GM12878 (cell line): ENCODE data around the gene ADPRHL1. TPM values are rescaled to one million over a fixed set of nuclear protein-coding genes. Genes with fewer than 3 reads are reported as not detected.

Experiments
- ATAC-seq: fragments of 200-7000 bp; cut with Tn5 transposase; 3 replicates; pipeline ENCODE4 v1.9.1; 2020; ENCODE audit warnings: mild to moderate bottlenecking, moderate library complexity
- BruUV-seq: library from RNA; stranded (reverse); fragments of 400-500 nt; replicated peaks from 2 replicates; lab custom pipeline; 2021; lab: Mats Ljungman, UMichigan
- CTCF ChIA-PET: fragments of 300-600 bp; sonication (Branson Sonifier 250); formaldehyde crosslinking; extraction: SDS; loops from one replicate; lab custom pipeline; 2021; ENCODE audit warnings: inconsistent platforms; lab: Yijun Ruan, JAX
- POLR2A ChIA-PET: fragments of 350-600 bp; formaldehyde crosslinking; extraction: SDS; loops from one replicate; lab custom pipeline; 2021; ENCODE audit warnings: inconsistent platforms; lab: Charles Lee
- RAD21 ChIA-PET: fragments of 300-600 bp; sonication (Branson Sonifier 250); formaldehyde crosslinking; loops from one replicate; lab custom pipeline; 2023; ENCODE audit warnings: antibody characterized with exemption; ENCODE audit not compliant: unreplicated experiment; lab: Charles Lee
- SMC1A ChIA-PET: fragments of 300-600 bp; sonication (Branson Sonifier 250); formaldehyde crosslinking; loops from one replicate; lab custom pipeline; 2023; ENCODE audit not compliant: unreplicated experiment, uncharacterized antibody; lab: Charles Lee
- DNase-seq: peaks from one replicate; pipeline ENCODE4 v3.0.0-alpha.2; 2011; ENCODE audit warnings: low read depth, low spot score
- FAIRE-seq: peaks from 3 replicates; lab custom pipeline; 2011; peaks lifted over from hg19 to GRCh38; lab: Jason Lieb, UNC
- H2AFZ ChIP-seq: 2 replicates; pipeline ENCODE4 v1.6.0; 2011; ENCODE audit warnings: low read depth, low read length, control low read depth; ENCODE audit not compliant: control insufficient read depth
- H3K27ac ChIP-seq: 2 replicates; pipeline ENCODE4 v1.5.1; 2011; ENCODE audit warnings: control low read depth; ENCODE audit not compliant: control insufficient read depth, insufficient read depth
- H3K27me3 ChIP-seq, 2 experiments: replicated peaks in 1 of 2; 2 replicates each; pipeline versions ENCODE4 v1.6.0 to v1.6.1; 2011; ENCODE audit warnings: low read length in 1 of 2; ENCODE audit not compliant: control insufficient read depth in 2 of 2, insufficient read depth in 2 of 2
- H3K36me3 ChIP-seq, 2 experiments: 2 replicates each; pipeline ENCODE4 v1.5.1; 2011; ENCODE audit warnings: low read length in 1 of 2; ENCODE audit not compliant: control insufficient read depth in 2 of 2, insufficient read depth in 2 of 2
- H3K4me1 ChIP-seq: 2 replicates; pipeline ENCODE4 v1.6.1; 2011; ENCODE audit warnings: mild to moderate bottlenecking, low read length, moderate library complexity, mixed read lengths; ENCODE audit not compliant: control insufficient read depth, insufficient read depth
- H3K4me2 ChIP-seq: 2 replicates; pipeline ENCODE4 v1.6.0; 2011; ENCODE audit warnings: control low read depth; ENCODE audit not compliant: control insufficient read depth, insufficient read depth
- H3K4me3 ChIP-seq: fragments of 200-600 bp; sonication (generic); 2 replicates; pipeline ENCODE4 v1.5.1; 2016
- H3K79me2 ChIP-seq: 2 replicates; pipeline ENCODE4 v1.6.0; 2011; ENCODE audit warnings: low read length; ENCODE audit not compliant: control insufficient read depth, insufficient read depth
- H3K9ac ChIP-seq: 2 replicates; pipeline ENCODE4 v1.8.0; 2011; ENCODE audit warnings: low read length, control low read depth, mixed read lengths; ENCODE audit not compliant: control insufficient read depth, insufficient read depth
- H3K9me3 ChIP-seq: replicated peaks from 3 replicates; pipeline ENCODE4 v1.5.1; 2011; ENCODE audit warnings: mild to moderate bottlenecking, low read length; ENCODE audit not compliant: control insufficient read depth, insufficient read depth
- H4K20me1 ChIP-seq: 2 replicates; pipeline ENCODE4 v1.6.0; 2011; ENCODE audit not compliant: control insufficient read depth, insufficient read depth
- CTCF ChIP-seq, 3 experiments: IDR thresholded peaks in 2 of 3; conservative IDR thresholded peaks in 1 of 3; 2 replicates each; pipeline ENCODE4 v1.5.1; 2011; ENCODE audit warnings: low read depth in 3 of 3, low read length in 3 of 3, mild to moderate bottlenecking in 3 of 3, control low read depth in 2 of 3, moderate library complexity in 2 of 3, inconsistent platforms in 1 of 3, mixed read lengths in 1 of 3; ENCODE audit not compliant: control insufficient read depth in 2 of 3, insufficient read depth in 1 of 3; ENCODE audit errors: extremely low read depth in 1 of 3
- E2F8 ChIP-seq: fragments of 450-650 bp; IDR thresholded peaks from 2 replicates; pipeline ENCODE4 v1.6.1; 2018; ENCODE audit warnings: mild to moderate bottlenecking, low read depth, moderate library complexity; ENCODE audit not compliant: partially characterized antibody
- E4F1 ChIP-seq: fragments of 450-650 bp; IDR thresholded peaks from 2 replicates; pipeline ENCODE4 v1.6.1; 2018; ENCODE audit warnings: borderline replicate concordance, mild to moderate bottlenecking; ENCODE audit not compliant: partially characterized antibody
- MLLT1 ChIP-seq: fragments of 450-650 bp; IDR thresholded peaks from 2 replicates; pipeline ENCODE4 v1.6.1; 2016; ENCODE audit warnings: mild to moderate bottlenecking
- WRNIP1 ChIP-seq: IDR thresholded peaks from 2 replicates; pipeline ENCODE4 v1.6.1; 2011; ENCODE audit warnings: low read depth, low read length, improper control_type of control experiment, borderline replicate concordance
- YBX1 ChIP-seq: fragments of 450-650 bp; IDR thresholded peaks from 2 replicates; pipeline ENCODE4 v1.6.1; 2016; ENCODE audit warnings: antibody characterized with exemption
- ZNF384 ChIP-seq: IDR thresholded peaks from 2 replicates; pipeline ENCODE4 v1.6.1; 2012; ENCODE audit warnings: low read depth, mild to moderate bottlenecking, low read length, improper control_type of control experiment, borderline replicate concordance
- ZNF687 ChIP-seq: fragments of 450-650 bp; IDR thresholded peaks from 2 replicates; pipeline ENCODE4 v1.6.1; 2017; ENCODE audit warnings: mild to moderate bottlenecking, moderate library complexity
- WGBS: methylation state at CpG from one replicate; pipeline ENCODE4 v1.1.6; 2016; ENCODE audit warnings: low lambda C conversion rate; ENCODE audit not compliant: insufficient replicate concordance, insufficient coverage; ENCODE audit errors: missing lambda C conversion rate; 5-methylcytosine and 5-hydroxymethylcytosine counted together
- in situ Hi-C: fragments of 300-500 bp; cut with MboI; formaldehyde crosslinking; loops from 9 replicates; pipeline ENCODE4 v1.14.3; 2018; ENCODE audit warnings: mixed read lengths
- intact Hi-C: fragments of 100-400 bp; cut with micrococcal nuclease; formaldehyde crosslinking; loops from one replicate; pipeline ENCODE4 v1.14.2; 2022; ENCODE audit not compliant: unreplicated experiment
- polyA plus RNA-seq, 11 experiments: library from polyadenylated mRNA; depleted of rRNA in 4 of 11; unstranded in 6 of 11; stranded (reverse) in 5 of 11; fragments of >200 nt; fragmentation: Nextera tagmentation in 4 of 11; fragmentation: Illumina TruSeq in 1 of 11; extraction: Ambion mirVana in 4 of 11; extraction: Trizol in 1 of 11; gene quantifications; 1 replicate in 1 of 11; 2 replicates in 10 of 11; pipeline versions ENCODE4 v1.2.1 to v1.2.3, GENCODE V29; 2011 to 2016; ENCODE audit warnings: inconsistent platforms in 2 of 11, missing spikeins in 2 of 11, low read depth in 1 of 11
- total RNA-seq, 4 experiments: library from RNA; depleted of rRNA in 3 of 4; stranded (reverse); fragments of >200 nt in 3 of 4; fragmentation: Illumina TruSeq in 1 of 4; extraction: Trizol in 1 of 4; gene quantifications; 2 replicates each; pipeline versions ENCODE4 v1.2.1 to v1.2.3, GENCODE V29; 2013 to 2021

The ADPRHL1 gene
- total and polyA plus RNA-seq, 10 of the 15 experiments (the other 5 are each of a cell fraction or from before 2014, with no cell fraction given): 0.05 to 1.9 (median 1.0) TPM

- WGBS: 69% methylated on average over 23 of the region's 23 CpGs
- no peaks in the 10 kb centered on the region for H3K79me2 ChIP-seq
- ChIA-PET POLR2A (no interaction called here), SMC1A (no interaction called here), CTCF (no interaction called here), RAD21 (no interaction called here)
- no peak overlapping the region for H3K4me2 ChIP-seq
- no peak for ATAC-seq
- H3K4me3 ChIP-seq: no peak overlapping the region
- no peak overlapping the region for H3K9ac ChIP-seq
- no peak for DNase-seq
- intact Hi-C loops: no loop called here
- H4K20me1 ChIP-seq: no peaks in the 10 kb centered on the region
- H3K9me3 ChIP-seq: no peaks in the 10 kb centered on the region
- H3K36me3 ChIP-seq: no peaks in the 10 kb centered on the region
- no peak overlapping the region for H2AFZ ChIP-seq
- no peaks in the 10 kb centered on the region for H3K4me1 ChIP-seq
- H3K27me3 ChIP-seq: no peaks in the 10 kb centered on the region
- in situ Hi-C loops: no loop called here
- FAIRE-seq: no peak
- BruUV-seq: no TSS peak
- no peak overlapping the region for H3K27ac ChIP-seq
- TF ChIP-seq ZNF687 (no peak), E4F1 (no peak), MLLT1 (no peak), ZNF384 (no peak), E2F8 (no peak), YBX1 (no peak), WRNIP1 (no peak), CTCF (IDR thresholded peaks at IDR 0.05 in 2 of 3, conservative IDR thresholded peaks at IDR 0.05 in 1 of 3; ENCODE audit: control insufficient read depth in 2 of 3, extremely low read depth in 1 of 3, insufficient read depth in 1 of 3, low read depth in 3 of 3, low read length in 3 of 3) (no peak)
Observed at GRCh38 chr13:113430378-113431110, 22.7 kb downstream of the ADPRHL1 start.
